Measurements from ENCODE around the gene TRMU. TPM values are rescaled to one million over a fixed set of nuclear protein-coding genes. Genes with fewer than 3 reads are reported as not detected.

TRMU gene
- total RNA-seq, 6 donors from 2014 or later: 30.7 to 77.5 (median 35.8) TPM

GRCh38 chr22:46315976-46316375, 19.5 kb upstream of the TRMU start:
- Histone ChIP-seq H3K27ac (no peak overlapping the region), H3K4me1 (no peaks in the 10 kb centered on the region), H3K36me3 (no peaks in the 10 kb centered on the region), H3K9me3 (no peaks in the 10 kb centered on the region), H3K4me3 (no peak overlapping the region), H3K27me3 (no peaks in the 10 kb centered on the region)
- TF ChIP-seq POLR2AphosphoS5 (IDR thresholded peaks at IDR 0.05): no peak
- TF ChIP-seq POLR2A (IDR thresholded peaks at IDR 0.05): no peak
- TF ChIP-seq, protein P1, sequence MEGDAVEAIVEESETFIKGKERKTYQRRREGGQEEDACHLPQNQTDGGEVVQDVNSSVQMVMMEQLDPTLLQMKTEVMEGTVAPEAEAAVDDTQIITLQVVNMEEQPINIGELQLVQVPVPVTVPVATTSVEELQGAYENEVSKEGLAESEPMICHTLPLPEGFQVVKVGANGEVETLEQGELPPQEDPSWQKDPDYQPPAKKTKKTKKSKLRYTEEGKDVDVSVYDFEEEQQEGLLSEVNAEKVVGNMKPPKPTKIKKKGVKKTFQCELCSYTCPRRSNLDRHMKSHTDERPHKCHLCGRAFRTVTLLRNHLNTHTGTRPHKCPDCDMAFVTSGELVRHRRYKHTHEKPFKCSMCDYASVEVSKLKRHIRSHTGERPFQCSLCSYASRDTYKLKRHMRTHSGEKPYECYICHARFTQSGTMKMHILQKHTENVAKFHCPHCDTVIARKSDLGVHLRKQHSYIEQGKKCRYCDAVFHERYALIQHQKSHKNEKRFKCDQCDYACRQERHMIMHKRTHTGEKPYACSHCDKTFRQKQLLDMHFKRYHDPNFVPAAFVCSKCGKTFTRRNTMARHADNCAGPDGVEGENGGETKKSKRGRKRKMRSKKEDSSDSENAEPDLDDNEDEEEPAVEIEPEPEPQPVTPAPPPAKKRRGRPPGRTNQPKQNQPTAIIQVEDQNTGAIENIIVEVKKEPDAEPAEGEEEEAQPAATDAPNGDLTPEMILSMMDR (IDR thresholded peaks at IDR 0.05): no peak
- TF ChIP-seq EP300 (IDR thresholded peaks at IDR 0.05): no peak
- ATAC-seq (ENCODE audit: low FRiP score in 2 of 2): no peak
- 96 to 97% methylated on average over 12 of the region's 12 CpGs for WGBS, 2 donors
- no peak for DNase-seq

GRCh38 chr22:46317646-46318045, 17.9 kb upstream of the TRMU start:
- H3K9me3 ChIP-seq: no peaks in the 10 kb centered on the region
- DNase-seq (no peak), ATAC-seq (ENCODE audit: low FRiP score in 2 of 2) (no peak)
- no peaks in the 10 kb centered on the region for H3K36me3 ChIP-seq
- H3K27me3 ChIP-seq: no peaks in the 10 kb centered on the region
- H3K27ac ChIP-seq: no peak overlapping the region
- TF ChIP-seq POLR2AphosphoS5 (IDR thresholded peaks at IDR 0.05): no peak
- no peak for TF ChIP-seq POLR2A (IDR thresholded peaks at IDR 0.05)
- H3K4me3 ChIP-seq: no peak overlapping the region
- 97 to 98% methylated on average over 20 of the region's 20 CpGs for WGBS, 2 donors
- H3K4me1 ChIP-seq: no peaks in the 10 kb centered on the region

GRCh38 chr22:46318576-46318975, 16.9 kb upstream of the TRMU start:
- no peaks in the 10 kb centered on the region for H3K36me3 ChIP-seq
- TF ChIP-seq POLR2AphosphoS5 (IDR thresholded peaks at IDR 0.05): no peak
- TF ChIP-seq EP300 (IDR thresholded peaks at IDR 0.05): no peak
- TF ChIP-seq, protein P1 (IDR thresholded peaks at IDR 0.05): no peak
- TF ChIP-seq POLR2A (IDR thresholded peaks at IDR 0.05): no peak
- WGBS, 2 donors: 96 to 97% methylated on average over 7 to 15 of the region's 15 CpGs
- ATAC-seq (ENCODE audit: low FRiP score in 2 of 2): no peak
- no peak overlapping the region for H3K27ac ChIP-seq
- no peaks in the 10 kb centered on the region for H3K27me3 ChIP-seq
- no peak overlapping the region for H3K4me3 ChIP-seq
- H3K9me3 ChIP-seq: no peaks in the 10 kb centered on the region
- no peaks in the 10 kb centered on the region for H3K4me1 ChIP-seq
- no peak for DNase-seq

DNA sequence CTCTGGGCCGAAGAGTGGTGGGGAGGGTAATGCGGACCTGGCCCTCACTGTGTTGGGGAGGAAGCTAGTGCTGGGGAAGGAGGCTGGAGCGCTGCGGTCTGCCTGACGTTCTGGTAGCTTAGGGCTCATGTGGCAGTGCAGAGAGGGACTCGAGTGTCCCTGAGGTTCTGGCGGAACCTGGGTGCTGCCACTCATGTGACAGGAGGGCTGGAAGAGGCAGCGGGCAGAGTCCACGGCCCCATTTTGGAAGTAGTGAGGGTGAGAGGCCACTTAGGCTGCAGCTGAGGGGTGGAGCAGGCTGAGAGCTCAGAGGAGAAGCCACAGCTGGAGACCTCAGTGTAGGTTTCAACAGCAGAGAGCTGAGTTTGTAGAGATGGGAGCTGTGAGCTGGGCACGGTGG, 16.2 kb upstream of the TRMU start:
- Histone ChIP-seq H3K36me3 (no peaks in the 10 kb centered on the region), H3K4me3 (no peak overlapping the region), H3K9me3 (no peaks in the 10 kb centered on the region), H3K27ac (no peak overlapping the region), H3K4me1 (no peaks in the 10 kb centered on the region), H3K27me3 (no peaks in the 10 kb centered on the region)
- no peak for TF ChIP-seq POLR2AphosphoS5 (IDR thresholded peaks at IDR 0.05)
- TF ChIP-seq EP300 (IDR thresholded peaks at IDR 0.05): no peak
- TF ChIP-seq, protein P1 (IDR thresholded peaks at IDR 0.05): no peak
- TF ChIP-seq POLR2A (IDR thresholded peaks at IDR 0.05): no peak
- ATAC-seq (ENCODE audit: low FRiP score in 2 of 2): no peak
- WGBS, 2 donors: 94 to 97% methylated on average over 10 of the region's 10 CpGs
- DNase-seq: no peak

DNA sequence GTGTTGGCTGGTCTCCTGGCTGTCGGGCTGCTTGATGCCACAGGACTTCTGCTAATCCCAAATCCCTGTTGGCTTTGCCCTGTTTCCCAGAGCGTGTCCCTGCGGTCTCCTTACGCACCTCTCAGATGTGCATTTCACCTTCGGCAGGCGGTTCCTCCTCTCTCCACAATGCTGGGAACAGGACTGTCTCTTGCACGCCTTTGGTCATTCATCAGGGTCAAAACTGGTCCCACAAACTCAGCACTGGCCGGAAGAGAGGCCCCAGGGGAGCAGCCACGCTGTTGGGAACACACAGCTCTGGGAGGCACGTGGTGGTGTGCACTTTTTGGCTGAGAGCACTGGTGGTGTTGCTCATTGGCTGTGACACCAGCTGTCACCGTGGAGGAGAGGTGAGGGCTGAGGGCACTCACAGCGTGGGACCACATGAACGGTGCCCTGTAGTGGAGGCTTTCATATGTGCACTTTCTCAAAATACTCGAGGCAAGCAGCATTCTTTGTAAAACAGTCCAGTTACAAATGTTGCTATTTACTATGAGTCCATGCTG, 15.3 kb upstream of the TRMU start:
- H3K27ac ChIP-seq: no peak overlapping the region
- no peak for ATAC-seq (ENCODE audit: low FRiP score in 2 of 2)
- 90 to 91% methylated on average over 11 to 14 of the region's 14 CpGs for WGBS, 2 donors
- no peak overlapping the region for H3K4me3 ChIP-seq
- DNase-seq: no peak
- H3K4me1 ChIP-seq: no peaks in the 10 kb centered on the region
- H3K9me3 ChIP-seq: no peaks in the 10 kb centered on the region
- no peaks in the 10 kb centered on the region for H3K36me3 ChIP-seq
- TF ChIP-seq EP300 (IDR thresholded peaks at IDR 0.05) (no peak), POLR2AphosphoS5 (IDR thresholded peaks at IDR 0.05) (no peak), POLR2A (IDR thresholded peaks at IDR 0.05) (no peak)
- TF ChIP-seq, protein P1 (IDR thresholded peaks at IDR 0.05): no peak
- H3K27me3 ChIP-seq: no peaks in the 10 kb centered on the region
